Upper lobe of left lung (tissue), 6 donors: Measurements from ENCODE around the gene FALEC. TPM values are rescaled to one million over a fixed set of nuclear protein-coding genes. Genes with fewer than 3 reads are reported as not detected.

ENCODE experiments used
- ATAC-seq, 2 donors: fragments of 200-7000 bp; cut with Tn5 transposase; one replicate each; pipeline ENCODE4 v1.9.1; 2022; ENCODE audit warnings: mild to moderate bottlenecking in 2 of 2, moderate library complexity in 2 of 2; ENCODE audit not compliant: low FRiP score in 2 of 2
- DNase-seq, 2 donors: peaks; one replicate each; pipeline ENCODE4 v3.0.0-alpha.2; 2019 to 2020
- H3K27ac ChIP-seq, 4 donors: fragments of 200-600 bp; sonication (generic); one replicate each; pipeline ENCODE4 v1.5.1; 2016 to 2019
- H3K27me3 ChIP-seq, 4 donors: fragments of 200-600 bp; sonication (generic); one replicate each; pipeline ENCODE4 v1.5.1; 2017 to 2019
- H3K36me3 ChIP-seq, 4 donors: fragments of 200-600 bp; sonication (generic); one replicate each; pipeline ENCODE4 v1.5.1; 2016 to 2019
- H3K4me1 ChIP-seq, 4 donors: fragments of 200-600 bp; sonication (generic); one replicate each; pipeline ENCODE4 v1.5.1; 2018 to 2019
- H3K4me3 ChIP-seq, 4 donors: fragments of 200-600 bp; sonication (generic); one replicate each; pipeline ENCODE4 v1.5.1; 2017 to 2019; ENCODE audit warnings: mild to moderate bottlenecking in 2 of 4, moderate library complexity in 1 of 4
- H3K9me3 ChIP-seq, 4 donors: fragments of 200-600 bp; sonication (generic); one replicate each; pipeline ENCODE4 v1.5.1; 2018 to 2019
- EP300 ChIP-seq, 4 donors: sonication (generic); formaldehyde crosslinking; IDR thresholded peaks; one replicate each; pipeline ENCODE4 v1.5.1; 2017; ENCODE audit warnings: antibody characterized with exemption in 4 of 4, control low read depth in 2 of 4
- POLR2A ChIP-seq, 4 donors: fragments of 450-650 bp; IDR thresholded peaks; one replicate each; pipeline ENCODE4 v1.5.1; 2016 to 2017; ENCODE audit warnings: antibody characterized with exemption in 4 of 4, mild to moderate bottlenecking in 2 of 4
- POLR2AphosphoS5 ChIP-seq, 2 donors: sonication (generic); formaldehyde crosslinking; IDR thresholded peaks; one replicate each; pipeline ENCODE4 v1.5.1; 2017; ENCODE audit warnings: antibody characterized with exemption in 2 of 2
- WGBS, 2 donors: methylation state at CpG; one replicate each; pipeline ENCODE4 v1.1.5; 2017 to 2018; 5-methylcytosine and 5-hydroxymethylcytosine counted together
- total RNA-seq, 6 donors: library from RNA; depleted of rRNA in 4 of 6; stranded (reverse); fragments of >200 nt in 4 of 6; gene quantifications; one replicate each; pipeline versions ENCODE4 v1.1.0 to v1.2.1, GENCODE V29; 2016 to 2021
- TF ChIP-seq, protein P1 (sequence below), 6 experiments: fragments of 450-650 bp in 4 of 6; fragments of 200-600 bp in 2 of 6; sonication (generic) in 2 of 6; IDR thresholded peaks; one replicate each; pipeline ENCODE4 v1.5.1; 2016 to 2019; ENCODE audit warnings: antibody characterized with exemption in 6 of 6
- donor health status: DM: no; HTN: no; CAD: no; lungs with moderate emphysema.
- donor health status: DM: no; HTN: yes; CAD: no; lungs with severe emphysema.

The FALEC gene
- total RNA-seq, result 1 to 10 TPM in 1 of 6 donors, not detected in 5; 4.2 TPM

DNA sequence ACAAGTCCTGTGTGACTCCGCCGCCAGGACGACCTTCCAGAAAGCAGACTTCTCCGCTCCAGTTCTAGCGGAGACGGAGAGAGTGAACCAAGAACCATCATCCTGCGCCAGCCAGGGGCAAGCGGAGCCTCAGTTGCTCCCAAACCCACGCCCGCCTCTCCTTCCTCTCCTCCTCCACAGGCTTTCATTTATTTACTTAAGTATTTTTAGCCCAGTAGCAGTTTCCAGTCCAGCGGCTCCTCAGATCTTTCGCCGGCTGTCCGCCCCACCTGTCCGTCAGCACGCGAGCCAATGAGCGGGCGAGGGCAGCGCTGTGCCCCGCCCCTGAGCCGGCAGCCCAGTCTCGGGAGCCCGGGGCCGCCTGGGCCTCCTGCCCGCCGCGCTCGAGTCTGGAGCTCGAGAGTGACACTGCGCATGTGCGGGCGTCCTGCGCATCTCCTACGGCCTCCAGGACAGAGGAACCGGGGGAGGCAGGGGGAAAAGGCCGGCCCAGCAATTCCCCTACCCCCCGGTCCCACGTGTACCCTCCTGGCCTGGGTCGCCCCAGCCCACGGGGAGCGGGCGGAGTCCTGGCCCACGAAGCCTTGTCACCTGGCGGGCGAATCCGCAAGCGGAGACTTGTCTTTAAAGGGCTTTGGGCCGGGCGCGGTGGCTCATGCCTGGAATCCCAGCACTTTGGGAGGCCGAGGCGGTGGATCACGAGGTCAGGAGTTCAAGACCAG, at the start of gene FALEC:
TSS of gene FALEC (plus strand) at position 425 of the 722 bp plus-strand sequence.
- Histone ChIP-seq H3K27ac (peak within 1 kb of the TSS; percentile 66 to 89 (median 77)), H3K9me3 (no peaks in the 10 kb centered on the region), H3K36me3 (peaks cover 0 to 5% (median 0%) of the 10 kb centered on the region in 4 donors), H3K4me1 (peaks cover 7 to 21% (median 14%) of the 10 kb centered on the region in 4 donors), H3K27me3 (no peaks in the 10 kb centered on the region), H3K4me3 (peak within 1 kb of the TSS; percentile 37 to 66 (median 60))
- TF ChIP-seq POLR2AphosphoS5 (IDR thresholded peaks at IDR 0.05) (peak; percentile 42 to 59), POLR2A (IDR thresholded peaks at IDR 0.05) (peak in 2 of 4 donors; percentile 54 to 56), EP300 (IDR thresholded peaks at IDR 0.05) (no peak)
- TF ChIP-seq, protein P1, sequence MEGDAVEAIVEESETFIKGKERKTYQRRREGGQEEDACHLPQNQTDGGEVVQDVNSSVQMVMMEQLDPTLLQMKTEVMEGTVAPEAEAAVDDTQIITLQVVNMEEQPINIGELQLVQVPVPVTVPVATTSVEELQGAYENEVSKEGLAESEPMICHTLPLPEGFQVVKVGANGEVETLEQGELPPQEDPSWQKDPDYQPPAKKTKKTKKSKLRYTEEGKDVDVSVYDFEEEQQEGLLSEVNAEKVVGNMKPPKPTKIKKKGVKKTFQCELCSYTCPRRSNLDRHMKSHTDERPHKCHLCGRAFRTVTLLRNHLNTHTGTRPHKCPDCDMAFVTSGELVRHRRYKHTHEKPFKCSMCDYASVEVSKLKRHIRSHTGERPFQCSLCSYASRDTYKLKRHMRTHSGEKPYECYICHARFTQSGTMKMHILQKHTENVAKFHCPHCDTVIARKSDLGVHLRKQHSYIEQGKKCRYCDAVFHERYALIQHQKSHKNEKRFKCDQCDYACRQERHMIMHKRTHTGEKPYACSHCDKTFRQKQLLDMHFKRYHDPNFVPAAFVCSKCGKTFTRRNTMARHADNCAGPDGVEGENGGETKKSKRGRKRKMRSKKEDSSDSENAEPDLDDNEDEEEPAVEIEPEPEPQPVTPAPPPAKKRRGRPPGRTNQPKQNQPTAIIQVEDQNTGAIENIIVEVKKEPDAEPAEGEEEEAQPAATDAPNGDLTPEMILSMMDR (IDR thresholded peaks at IDR 0.05), result peak in 3 of 6 experiments; percentile 42 to 54 (median 44)
- ATAC-seq (peak; percentile 99), DNase-seq (peak; percentile 99)
- 0 to 1% methylated on average over 35 to 54 of the region's 54 CpGs for WGBS, 2 donors

DNA sequence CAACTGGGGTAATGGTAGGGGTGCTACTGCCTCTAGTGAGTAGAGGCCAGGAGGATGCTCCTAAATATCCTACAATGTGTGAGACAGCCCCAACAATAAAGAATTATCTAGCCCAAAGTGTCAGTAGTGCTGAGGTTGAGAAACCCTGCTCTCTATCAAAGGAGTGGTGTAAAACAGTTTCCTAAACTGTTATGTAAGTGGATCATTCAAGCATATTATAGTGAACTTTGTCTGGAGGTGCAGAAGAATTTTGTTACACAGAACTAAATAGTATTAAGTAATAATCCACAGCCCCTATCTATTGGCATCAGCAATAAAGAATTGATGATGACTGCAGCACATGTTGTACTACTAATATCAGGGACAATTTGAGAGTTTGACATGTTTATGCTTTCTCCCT, 48.6 kb upstream of the FALEC start:
- Histone ChIP-seq H3K4me1 (no peaks in the 10 kb centered on the region), H3K36me3 (peaks cover 8 to 72% (median 49%) of the 10 kb centered on the region in 4 donors), H3K27ac (no peak overlapping the region), H3K4me3 (no peak overlapping the region), H3K9me3 (no peaks in the 10 kb centered on the region), H3K27me3 (no peaks in the 10 kb centered on the region)
- TF ChIP-seq EP300 (IDR thresholded peaks at IDR 0.05) (no peak), POLR2AphosphoS5 (IDR thresholded peaks at IDR 0.05) (no peak), POLR2A (IDR thresholded peaks at IDR 0.05) (no peak)
- TF ChIP-seq, protein P1 (IDR thresholded peaks at IDR 0.05), result no peak
- DNase-seq (no peak), ATAC-seq (no peak)

- Histone ChIP-seq H3K27ac (no peak overlapping the region), H3K4me3 (no peak overlapping the region), H3K27me3 (no peaks in the 10 kb centered on the region), H3K4me1 (peaks cover 0 to 7% (median 1%) of the 10 kb centered on the region in 4 donors), H3K9me3 (no peaks in the 10 kb centered on the region), H3K36me3 (peaks cover 8 to 76% (median 57%) of the 10 kb centered on the region in 4 donors)
- DNase-seq (no peak), ATAC-seq (no peak)
- TF ChIP-seq POLR2A (IDR thresholded peaks at IDR 0.05), result no peak
- no peak for TF ChIP-seq POLR2AphosphoS5 (IDR thresholded peaks at IDR 0.05)
- no peak for TF ChIP-seq EP300 (IDR thresholded peaks at IDR 0.05)
- TF ChIP-seq, protein P1 (IDR thresholded peaks at IDR 0.05), result no peak
- 77 to 81% methylated on average over 1 of the region's 1 CpG for WGBS, 2 donors
These were observed 46.3 kb upstream of the FALEC start for GRCh38 chr1:150469291-150469690.

GRCh38 chr1:150472601-150473200, 42.9 kb upstream of the FALEC start:
- no peak for DNase-seq
- Histone ChIP-seq H3K4me1 (peaks cover 4 to 28% (median 10%) of the 10 kb centered on the region in 4 donors), H3K4me3 (no peak overlapping the region), H3K27ac (no peak overlapping the region), H3K27me3 (no peaks in the 10 kb centered on the region), H3K9me3 (no peaks in the 10 kb centered on the region), H3K36me3 (peaks cover 8 to 46% (median 36%) of the 10 kb centered on the region in 4 donors)
- 93 to 95% methylated on average over 5 to 10 of the region's 10 CpGs for WGBS, 2 donors
- no peak for TF ChIP-seq POLR2AphosphoS5 (IDR thresholded peaks at IDR 0.05)
- no peak for TF ChIP-seq EP300 (IDR thresholded peaks at IDR 0.05)
- TF ChIP-seq POLR2A (IDR thresholded peaks at IDR 0.05), result no peak
- TF ChIP-seq, protein P1 (IDR thresholded peaks at IDR 0.05), result no peak
- no peak for ATAC-seq
